CD4-positive, CD25-positive, alpha-beta regulatory T cell (primary cell): ENCODE results near the gene WDFY3. TPM values are rescaled to one million over a fixed set of nuclear protein-coding genes. Genes with fewer than 3 reads are reported as not detected.

ENCODE experiments used
- ATAC-seq, 2 donors: fragments of 150-1000 bp; cut with Tn5 transposase; one replicate each; pipeline ENCODE4 v1.10.0; 2021; ENCODE audit warnings: low read depth in 2 of 2, moderate number of reproducible peaks in 2 of 2, moderate library complexity in 1 of 2
- DNase-seq, 3 donors: peaks; one replicate each; pipeline versions ENCODE4 v3.0.0 to v3.0.0-alpha.2; 2012 to 2022; ENCODE audit warnings: mixed read lengths in 1 of 3
- H3K27ac ChIP-seq: one replicate; pipeline ENCODE4 v1.7.0; 2013; ENCODE audit warnings: mild to moderate bottlenecking, low read length; ENCODE audit not compliant: insufficient read depth, poor library complexity, severe bottlenecking
- H3K27me3 ChIP-seq: one replicate; pipeline ENCODE4 v1.7.0; 2013; ENCODE audit warnings: low read length; ENCODE audit not compliant: control insufficient read depth, insufficient read depth
- H3K36me3 ChIP-seq: one replicate; pipeline ENCODE4 v1.7.0; 2013; ENCODE audit warnings: mild to moderate bottlenecking, low read length, moderate library complexity; ENCODE audit not compliant: control insufficient read depth, insufficient read depth
- H3K4me1 ChIP-seq: 2 replicates; pipeline ENCODE4 v1.7.0; 2013; ENCODE audit warnings: mild to moderate bottlenecking, low read length; ENCODE audit not compliant: insufficient read depth, control insufficient read depth, poor library complexity, severe bottlenecking
- H3K4me3 ChIP-seq: one replicate; pipeline ENCODE4 v1.7.0; 2013; ENCODE audit warnings: low read depth, mild to moderate bottlenecking, low read length, moderate library complexity
- H3K9me3 ChIP-seq, 2 experiments: 1 replicate in 1 of 2; 2 replicates in 1 of 2; pipeline ENCODE4 v1.7.0; 2013; ENCODE audit warnings: low read length in 2 of 2, mild to moderate bottlenecking in 1 of 2, moderate library complexity in 1 of 2; ENCODE audit not compliant: control insufficient read depth in 2 of 2
- H3K27ac Mint-ChIP-seq, 3 donors: one replicate each; pipeline ENCODE4 v1.8.0; 2020 to 2022; ENCODE audit warnings: mild to moderate bottlenecking in 3 of 3, mixed read lengths in 3 of 3, moderate library complexity in 2 of 3
- H3K27me3 Mint-ChIP-seq: one replicate; pipeline ENCODE4 v1.8.0; 2022; ENCODE audit warnings: mild to moderate bottlenecking, mixed read lengths
- H3K36me3 Mint-ChIP-seq: one replicate; pipeline ENCODE4 v1.8.0; 2020; ENCODE audit warnings: mixed read lengths
- H3K4me1 Mint-ChIP-seq, 4 donors: one replicate each; pipeline ENCODE4 v1.8.0; 2020 to 2022; ENCODE audit warnings: mixed read lengths in 4 of 4, mild to moderate bottlenecking in 1 of 4
- H3K4me3 Mint-ChIP-seq, 4 donors: one replicate each; pipeline ENCODE4 v1.8.0; 2020 to 2022; ENCODE audit warnings: mild to moderate bottlenecking in 4 of 4, mixed read lengths in 4 of 4, moderate library complexity in 3 of 4
- H3K9me3 Mint-ChIP-seq, 7 donors: one replicate each; pipeline ENCODE4 v1.8.0; 2020 to 2022; ENCODE audit warnings: mixed read lengths in 7 of 7, mild to moderate bottlenecking in 3 of 7, moderate library complexity in 2 of 7
- polyA plus RNA-seq, 4 donors: library from polyadenylated mRNA; unstranded; fragments of 300-500 nt; fragmentation: Illumina TruSeq; gene quantifications; one replicate each; pipeline ENCODE4 v1.2.3, GENCODE V29; 2021
- total RNA-seq: library from RNA; stranded (reverse); gene quantifications from one replicate; pipeline ENCODE4 v1.2.3, GENCODE V29; 2022

Gene WDFY3
- total and polyA plus RNA-seq, 5 donors from 2014 or later, result 0.44 TPM; not detected in 4

DNA sequence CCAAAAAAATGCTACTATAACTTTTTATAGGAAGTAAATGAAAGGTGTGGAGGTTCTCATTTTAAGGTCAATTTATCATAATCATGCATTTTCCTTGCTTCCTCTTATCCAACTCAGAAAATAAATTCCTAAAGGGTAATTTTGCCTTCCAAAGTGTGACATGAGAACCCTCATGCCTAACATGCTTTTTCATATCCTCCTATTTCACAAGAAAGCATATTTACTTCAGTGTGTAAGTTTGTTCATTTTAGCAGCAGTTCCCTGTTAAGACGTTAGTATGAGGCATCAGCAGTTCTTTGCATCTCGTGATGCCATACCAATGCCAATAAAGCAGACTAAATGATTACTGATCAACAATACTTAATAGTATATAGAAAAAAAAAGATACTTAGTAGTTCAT, 18.4 kb downstream of the WDFY3 start:
- DNase-seq (no peak), ATAC-seq (no peak)
- H3K27ac ChIP-seq, result no peak overlapping the region
- no peaks in the 10 kb centered on the region for H3K36me3 Mint-ChIP-seq
- H3K9me3 Mint-ChIP-seq, result peaks cover 0 to 3% (median 0%) of the 10 kb centered on the region in 7 donors
- H3K36me3 ChIP-seq, result no peaks in the 10 kb centered on the region
- no peak overlapping the region for H3K4me3 ChIP-seq
- no peaks in the 10 kb centered on the region for H3K4me1 ChIP-seq
- no peak overlapping the region for H3K4me3 Mint-ChIP-seq
- no peaks in the 10 kb centered on the region for H3K9me3 ChIP-seq
- no peaks in the 10 kb centered on the region for H3K4me1 Mint-ChIP-seq
- no peaks in the 10 kb centered on the region for H3K27me3 ChIP-seq
- no peak overlapping the region for H3K27ac Mint-ChIP-seq
- no peaks in the 10 kb centered on the region for H3K27me3 Mint-ChIP-seq

DNA sequence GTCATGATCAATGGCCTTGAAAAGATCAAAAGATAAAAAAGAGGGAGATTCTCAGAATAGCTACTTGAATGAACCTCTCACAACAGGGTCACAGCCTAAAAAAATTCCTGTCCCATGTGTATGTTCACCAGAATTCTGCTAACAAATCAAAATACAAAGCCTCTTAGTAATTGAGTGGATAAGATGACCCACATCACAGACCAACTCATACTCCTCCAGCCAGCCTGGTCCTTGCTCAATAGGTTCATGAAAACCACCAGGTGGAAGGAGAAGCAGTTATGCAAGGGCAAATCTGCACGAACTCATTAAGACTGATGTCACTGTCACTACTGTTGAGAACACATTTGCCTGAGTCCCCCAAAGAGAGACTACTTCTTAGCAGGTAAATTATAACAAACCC, 21.5 kb downstream of the WDFY3 start:
- no peak overlapping the region for H3K4me3 Mint-ChIP-seq
- H3K9me3 ChIP-seq, result peaks cover 0 to 8% of the 10 kb centered on the region in 2 experiments
- H3K27me3 ChIP-seq, result no peaks in the 10 kb centered on the region
- no peaks in the 10 kb centered on the region for H3K4me1 Mint-ChIP-seq
- no peaks in the 10 kb centered on the region for H3K36me3 ChIP-seq
- peaks cover 3 to 19% (median 5%) of the 10 kb centered on the region in 7 donors for H3K9me3 Mint-ChIP-seq
- H3K27me3 Mint-ChIP-seq, result no peaks in the 10 kb centered on the region
- no peaks in the 10 kb centered on the region for H3K4me1 ChIP-seq
- ATAC-seq (no peak), DNase-seq (no peak)
- H3K36me3 Mint-ChIP-seq, result no peaks in the 10 kb centered on the region
- H3K27ac ChIP-seq, result no peak overlapping the region
- no peak overlapping the region for H3K27ac Mint-ChIP-seq
- H3K4me3 ChIP-seq, result no peak overlapping the region

DNA sequence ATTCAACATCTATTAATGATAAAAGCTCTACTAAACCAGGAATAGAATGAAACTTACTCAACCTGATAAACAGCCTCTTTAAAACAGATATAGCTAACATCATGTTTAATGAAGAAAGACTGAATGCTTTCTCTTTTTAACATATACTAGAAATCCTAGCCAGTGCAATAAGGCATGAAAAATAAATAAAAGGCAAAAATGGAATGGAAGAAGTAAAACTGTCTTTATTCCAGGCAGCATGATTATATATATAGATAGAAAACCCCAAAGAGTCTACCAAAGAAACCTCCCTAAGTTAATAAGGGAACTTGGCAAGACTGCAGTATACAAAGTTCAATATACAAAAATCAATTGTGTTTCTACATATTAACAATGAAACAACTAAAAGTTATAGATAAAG, 25.5 kb downstream of the WDFY3 start:
- Histone ChIP-seq H3K27me3 (no peaks in the 10 kb centered on the region), H3K36me3 (no peaks in the 10 kb centered on the region), H3K4me3 (no peak overlapping the region), H3K27ac (no peak overlapping the region), H3K9me3 (peaks cover 0 to 8% of the 10 kb centered on the region in 2 experiments), H3K4me1 (no peaks in the 10 kb centered on the region)
- DNase-seq, result no peak
- H3K9me3 Mint-ChIP-seq, result peaks cover 4 to 22% (median 12%) of the 10 kb centered on the region in 7 donors
- no peaks in the 10 kb centered on the region for H3K4me1 Mint-ChIP-seq
- H3K36me3 Mint-ChIP-seq, result no peaks in the 10 kb centered on the region
- H3K27ac Mint-ChIP-seq, result no peak overlapping the region
- no peak overlapping the region for H3K4me3 Mint-ChIP-seq
- no peak for ATAC-seq
- no peaks in the 10 kb centered on the region for H3K27me3 Mint-ChIP-seq

DNA sequence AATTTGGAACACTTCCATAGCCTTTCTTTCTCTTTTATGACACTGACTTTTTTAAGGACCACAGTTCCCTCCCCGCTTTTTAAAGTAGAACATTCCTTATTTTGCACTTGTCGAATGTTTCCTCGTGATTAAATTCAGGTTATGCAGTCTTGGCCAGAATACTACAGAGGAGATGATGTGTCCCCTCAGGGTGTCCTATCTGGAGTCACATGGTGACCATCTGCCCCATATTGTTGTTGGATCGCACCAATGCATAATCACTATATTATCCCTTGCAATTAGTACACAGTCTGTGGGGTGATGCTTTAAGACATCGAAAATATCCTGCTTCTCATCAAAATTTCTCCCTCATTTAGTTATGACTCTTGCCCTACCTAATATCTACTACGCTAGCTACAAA, 27.4 kb downstream of the WDFY3 start:
- no peak overlapping the region for H3K27ac Mint-ChIP-seq
- H3K9me3 Mint-ChIP-seq, result peaks cover 4 to 22% (median 10%) of the 10 kb centered on the region in 7 donors

DNA sequence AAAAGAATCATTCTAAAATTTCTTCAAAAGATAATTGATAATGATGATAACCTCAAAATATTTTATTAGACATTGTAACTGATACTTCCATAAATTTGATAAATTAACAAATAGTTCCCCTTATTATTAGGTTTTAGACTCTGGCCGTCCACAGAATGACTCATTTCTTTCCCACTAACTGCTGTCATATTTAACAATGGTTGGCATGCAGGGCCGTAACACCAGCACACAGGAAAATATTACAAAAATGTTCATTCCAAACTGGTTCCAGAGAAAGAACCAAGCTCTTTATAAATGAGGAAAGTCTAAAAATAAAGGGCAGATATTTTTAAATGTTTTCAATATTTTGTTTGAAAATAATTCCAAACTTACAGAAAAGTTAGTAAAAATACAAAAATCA, 28.2 kb downstream of the WDFY3 start:
- no peaks in the 10 kb centered on the region for H3K4me1 ChIP-seq
- H3K4me3 ChIP-seq, result no peak overlapping the region
- ATAC-seq (no peak), DNase-seq (no peak)
- Mint-ChIP-seq H3K27ac (no peak overlapping the region), H3K4me1 (no peaks in the 10 kb centered on the region), H3K4me3 (no peak overlapping the region), H3K27me3 (no peaks in the 10 kb centered on the region), H3K36me3 (no peaks in the 10 kb centered on the region), H3K9me3 (peaks cover 4 to 27% (median 10%) of the 10 kb centered on the region in 7 donors)
- H3K36me3 ChIP-seq, result no peaks in the 10 kb centered on the region
- peaks cover 0 to 8% of the 10 kb centered on the region in 2 experiments for H3K9me3 ChIP-seq
- H3K27ac ChIP-seq, result no peak overlapping the region
- H3K27me3 ChIP-seq, result no peaks in the 10 kb centered on the region

More for the DNA sequence above, 27.4 kb downstream of the WDFY3 start:
- ATAC-seq (no peak), DNase-seq (no peak)
- Histone ChIP-seq H3K27me3 (no peaks in the 10 kb centered on the region), H3K4me1 (no peaks in the 10 kb centered on the region), H3K36me3 (no peaks in the 10 kb centered on the region), H3K9me3 (peaks cover 0 to 8% of the 10 kb centered on the region in 2 experiments), H3K4me3 (no peak overlapping the region), H3K27ac (no peak overlapping the region)
- no peaks in the 10 kb centered on the region for H3K36me3 Mint-ChIP-seq
- no peak overlapping the region for H3K4me3 Mint-ChIP-seq
- H3K27me3 Mint-ChIP-seq, result no peaks in the 10 kb centered on the region
- H3K4me1 Mint-ChIP-seq, result no peaks in the 10 kb centered on the region

DNA sequence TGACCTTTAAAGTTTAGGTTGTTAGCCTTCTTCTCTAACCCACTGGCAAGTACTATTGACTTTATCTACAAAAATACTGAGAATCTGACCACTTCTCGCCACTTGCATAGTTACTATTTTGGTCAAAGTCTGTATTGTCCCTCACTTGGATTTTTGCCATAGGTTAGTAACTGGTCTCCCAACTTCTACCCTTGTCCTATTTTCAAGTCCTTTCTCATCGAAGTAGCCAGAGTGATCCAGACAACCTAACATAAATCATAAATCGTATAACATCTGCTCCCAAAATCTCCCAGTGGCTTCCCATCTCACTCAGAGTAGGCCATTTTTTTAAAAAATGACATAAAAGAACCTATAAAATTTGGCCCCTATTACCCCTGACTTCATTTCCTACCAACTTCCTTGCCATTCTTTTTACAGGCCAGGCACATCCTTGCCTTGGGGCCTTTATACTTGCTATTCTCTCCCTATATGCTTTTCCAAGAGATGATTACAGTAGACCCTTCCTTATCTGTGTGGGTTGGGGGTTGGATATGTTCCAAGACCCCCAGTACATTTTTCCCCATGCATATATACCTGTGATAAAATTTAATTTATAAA, 29.0 kb downstream of the WDFY3 start:
- peaks cover 0 to 8% of the 10 kb centered on the region in 2 experiments for H3K9me3 ChIP-seq
- Mint-ChIP-seq H3K36me3 (no peaks in the 10 kb centered on the region), H3K4me3 (no peak overlapping the region)

DNA sequence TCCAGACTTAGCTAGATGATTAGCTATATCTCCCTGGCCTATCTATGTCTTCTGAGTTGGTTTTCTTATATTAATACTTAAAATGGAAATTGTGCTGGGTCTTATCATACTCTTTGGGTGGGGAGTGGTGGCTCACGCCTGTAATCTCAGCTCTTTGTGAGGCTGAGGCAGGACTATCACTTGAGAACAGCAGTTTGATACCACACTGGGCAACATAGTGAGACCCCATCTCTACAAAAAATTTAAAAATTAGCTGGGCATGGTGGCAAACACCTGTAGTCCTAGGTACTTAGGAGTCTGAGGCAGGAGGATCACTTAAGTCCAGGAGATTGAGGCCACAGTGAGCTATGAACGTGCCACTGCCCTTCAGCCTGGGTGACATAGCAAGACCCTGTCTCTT, 30.4 kb downstream of the WDFY3 start:
- H3K4me1 Mint-ChIP-seq, result no peaks in the 10 kb centered on the region
- no peaks in the 10 kb centered on the region for H3K27me3 Mint-ChIP-seq
- H3K4me3 ChIP-seq, result no peak overlapping the region
- H3K27me3 ChIP-seq, result no peaks in the 10 kb centered on the region
- H3K27ac ChIP-seq, result no peak overlapping the region
- H3K9me3 ChIP-seq, result peaks cover 0 to 3% of the 10 kb centered on the region in 2 experiments
- H3K36me3 ChIP-seq, result no peaks in the 10 kb centered on the region
- H3K4me3 Mint-ChIP-seq, result no peak overlapping the region
- no peaks in the 10 kb centered on the region for H3K36me3 Mint-ChIP-seq
- H3K9me3 Mint-ChIP-seq, result peaks cover 1 to 13% (median 9%) of the 10 kb centered on the region in 7 donors
- no peak overlapping the region for H3K27ac Mint-ChIP-seq
- no peak for DNase-seq
- no peaks in the 10 kb centered on the region for H3K4me1 ChIP-seq
- ATAC-seq, result no peak

More for the DNA sequence above, 29.0 kb downstream of the WDFY3 start:
- no peaks in the 10 kb centered on the region for H3K27me3 ChIP-seq
- no peaks in the 10 kb centered on the region for H3K4me1 ChIP-seq
- Mint-ChIP-seq H3K4me1 (no peaks in the 10 kb centered on the region), H3K27ac (no peak overlapping the region), H3K27me3 (no peaks in the 10 kb centered on the region), H3K9me3 (peaks cover 1 to 21% (median 10%) of the 10 kb centered on the region in 7 donors)
- no peak overlapping the region for H3K4me3 ChIP-seq
- DNase-seq, result no peak
- no peak for ATAC-seq
- H3K36me3 ChIP-seq, result no peaks in the 10 kb centered on the region
- no peak overlapping the region for H3K27ac ChIP-seq

DNA sequence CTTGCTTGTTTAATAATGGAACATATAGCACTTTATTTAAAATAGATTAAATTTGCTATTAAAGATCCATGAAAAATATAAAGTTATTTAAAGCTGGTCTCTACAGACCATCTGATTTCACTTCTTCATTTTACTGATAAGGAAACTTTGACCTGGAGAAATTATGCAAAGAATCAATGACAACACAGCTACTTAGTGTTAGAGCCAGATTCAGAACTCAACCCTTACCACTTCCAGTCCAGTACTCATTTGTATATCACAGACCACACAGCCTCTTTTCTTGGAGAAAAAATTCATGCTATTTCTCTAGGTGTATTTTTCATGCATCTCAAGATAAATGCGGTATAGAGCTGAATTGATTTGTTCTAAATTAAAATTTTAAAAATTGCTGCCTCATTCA, 34.0 kb downstream of the WDFY3 start:
- Mint-ChIP-seq H3K4me3 (no peak overlapping the region), H3K9me3 (peaks cover 0 to 6% (median 3%) of the 10 kb centered on the region in 7 donors), H3K27ac (no peak overlapping the region), H3K36me3 (no peaks in the 10 kb centered on the region), H3K27me3 (no peaks in the 10 kb centered on the region), H3K4me1 (no peaks in the 10 kb centered on the region)
- no peak overlapping the region for H3K27ac ChIP-seq
- H3K36me3 ChIP-seq, result no peaks in the 10 kb centered on the region
- ATAC-seq, result no peak
- H3K9me3 ChIP-seq, result no peaks in the 10 kb centered on the region
- H3K27me3 ChIP-seq, result no peaks in the 10 kb centered on the region
- H3K4me3 ChIP-seq, result no peak overlapping the region
- no peak for DNase-seq
- no peaks in the 10 kb centered on the region for H3K4me1 ChIP-seq
